HCT116 (cell line): ENCODE results near the gene HOXC12. TPM values are rescaled to one million over a fixed set of nuclear protein-coding genes. Genes with fewer than 3 reads are reported as not detected.

Experiments used
- ATAC-seq: fragments of 200-7000 bp; cut with Tn5 transposase; 2 replicates; pipeline ENCODE4 v1.9.1; 2020; ENCODE audit warnings: mild to moderate bottlenecking, moderate library complexity
- BruUV-seq: library from RNA; stranded (reverse); fragments of 400-500 nt; replicated peaks from 2 replicates; lab custom pipeline; 2021; lab: Mats Ljungman, UMichigan
- CTCF ChIA-PET: fragments of 300-600 bp; sonication (Branson Sonifier 250); formaldehyde crosslinking; loops from one replicate; lab custom pipeline; 2021; ENCODE audit warnings: antibody characterized with exemption; lab: Charles Lee
- POLR2A ChIA-PET: fragments of 300-600, 350-600 bp; sonication (Branson Sonifier 250); formaldehyde crosslinking; loops from one replicate; lab custom pipeline; 2021; ENCODE audit warnings: antibody characterized with exemption; lab: Charles Lee
- RAD21 ChIA-PET, 2 experiments: fragments of 300-600 bp; sonication (Branson Sonifier 250); formaldehyde crosslinking; loops; one replicate each; lab custom pipeline; 2023; ENCODE audit warnings: low total read pairs in 2 of 2; ENCODE audit not compliant: uncharacterized antibody in 2 of 2, unreplicated experiment in 2 of 2, low non-redundant PET in 1 of 2; lab: Charles Lee
- DNase-seq: peaks from one replicate; pipeline ENCODE4 v3.0.0-alpha.2; 2010; ENCODE audit warnings: low read depth, low spot score
- H2AFZ ChIP-seq: fragments of 200-600 bp; shearing (Covaris generic), sonication (generic); 2 replicates; pipeline ENCODE4 v1.6.1; 2017; ENCODE audit warnings: low read depth, mixed run types, mixed read lengths, antibody characterized with exemption, low read length; ENCODE audit not compliant: poor library complexity, severe bottlenecking
- H3K27ac ChIP-seq: 2 replicates; pipeline ENCODE4 v1.5.1; 2012; ENCODE audit warnings: low read depth, low read length
- H3K27me3 ChIP-seq: fragments of 200-600 bp; sonication (generic); 2 replicates; pipeline ENCODE4 v1.6.1; 2016; ENCODE audit warnings: mixed run types, low read length, mixed read lengths; ENCODE audit not compliant: insufficient read depth
- H3K36me3 ChIP-seq, 2 experiments: fragments of 200-500 bp in 1 of 2; fragments of 200-600 bp in 1 of 2; sonication (Bioruptor generic) in 1 of 2; sonication (generic) in 1 of 2; 2 replicates each; pipeline versions ENCODE4 v1.5.1 to v1.6.1; 2014 to 2016; ENCODE audit warnings: low read length in 2 of 2, inconsistent platforms in 1 of 2, mixed read lengths in 1 of 2, mixed run types in 1 of 2; ENCODE audit not compliant: insufficient read depth in 2 of 2, control insufficient read depth in 1 of 2
- H3K4me1 ChIP-seq, 2 experiments: fragments of 200-600 bp in 1 of 2; sonication (generic) in 1 of 2; 2 replicates each; pipeline versions ENCODE4 v1.5.1 to v1.6.1; 2012 to 2017; ENCODE audit warnings: low read length in 2 of 2, inconsistent platforms in 1 of 2, mild to moderate bottlenecking in 1 of 2, mixed read lengths in 1 of 2, mixed run types in 1 of 2, moderate library complexity in 1 of 2; ENCODE audit not compliant: insufficient read depth in 2 of 2, control insufficient read depth in 1 of 2
- H3K4me2 ChIP-seq: fragments of 200-600 bp; sonication (generic); 2 replicates; pipeline ENCODE4 v1.6.1; 2017; ENCODE audit warnings: mixed run types, low read length, mixed read lengths
- H3K4me3 ChIP-seq, 2 experiments: fragments of 200-600 bp in 1 of 2; sonication (generic) in 1 of 2; replicated peaks in 1 of 2; 2 replicates each; pipeline ENCODE4 v1.5.1; 2011 to 2016; ENCODE audit warnings: low read length in 2 of 2, control low read depth in 1 of 2, low read depth in 1 of 2, mild to moderate bottlenecking in 1 of 2, mixed read lengths in 1 of 2, mixed run types in 1 of 2
- H3K79me2 ChIP-seq: fragments of 200-600 bp; sonication (generic); 2 replicates; pipeline ENCODE4 v1.6.1; 2017; ENCODE audit warnings: mild to moderate bottlenecking, mixed run types, low read length, moderate library complexity, mixed read lengths; ENCODE audit not compliant: insufficient read depth
- H3K9ac ChIP-seq: fragments of 200-600 bp; sonication (generic); 2 replicates; pipeline ENCODE4 v1.6.1; 2016; ENCODE audit warnings: low read length, mixed read lengths
- H3K9me2 ChIP-seq: fragments of 200-600 bp; sonication (generic), shearing (Covaris generic); 2 replicates; pipeline ENCODE4 v1.6.1; 2017; ENCODE audit warnings: mixed run types, mild to moderate bottlenecking, moderate library complexity; ENCODE audit not compliant: insufficient read depth
- H3K9me3 ChIP-seq, 2 experiments: fragments of 200-500 bp in 1 of 2; fragments of 200-600 bp in 1 of 2; sonication (Bioruptor generic) in 1 of 2; sonication (generic) in 1 of 2; 2 replicates each; pipeline ENCODE4 v1.6.1; 2014 to 2017; ENCODE audit warnings: low read length in 2 of 2, mixed read lengths in 2 of 2, inconsistent platforms in 1 of 2, low read depth in 1 of 2, mild to moderate bottlenecking in 1 of 2, mixed run types in 1 of 2, moderate library complexity in 1 of 2; ENCODE audit not compliant: control insufficient read depth in 1 of 2, insufficient read depth in 1 of 2
- H4K20me1 ChIP-seq: fragments of 200-600 bp; sonication (generic), shearing (Covaris generic); 2 replicates; pipeline ENCODE4 v1.6.1; 2017; ENCODE audit warnings: mixed run types, mild to moderate bottlenecking, moderate library complexity; ENCODE audit not compliant: insufficient read depth
- CBX3 ChIP-seq: IDR thresholded peaks from 2 replicates; pipeline ENCODE4 v1.6.1; 2012; ENCODE audit warnings: low read depth
- CEBPB ChIP-seq: IDR thresholded peaks from 2 replicates; pipeline ENCODE4 v1.6.1; 2012; ENCODE audit warnings: low read depth
- EGR1 ChIP-seq: IDR thresholded peaks from 2 replicates; pipeline ENCODE4 v1.6.1; 2012; ENCODE audit warnings: low read depth
- FOSL1 ChIP-seq: IDR thresholded peaks from 2 replicates; pipeline ENCODE4 v1.6.1; 2012; ENCODE audit warnings: low read depth
- JUND ChIP-seq: IDR thresholded peaks from 2 replicates; pipeline ENCODE4 v1.6.1; 2012
- RAD21 ChIP-seq: IDR thresholded peaks from 2 replicates; pipeline ENCODE4 v1.6.1; 2012; ENCODE audit warnings: low read depth, mild to moderate bottlenecking
- SP1 ChIP-seq: IDR thresholded peaks from 2 replicates; pipeline ENCODE4 v1.6.1; 2012; ENCODE audit warnings: low read depth
- TCF7L2 ChIP-seq: IDR thresholded peaks from 2 replicates; pipeline ENCODE4 v1.7.0; 2011; ENCODE audit warnings: borderline replicate concordance, inconsistent platforms; ENCODE audit not compliant: insufficient read depth, insufficient read length; ENCODE audit errors: extremely low read depth
- intact Hi-C: fragments of 100-400 bp; cut with micrococcal nuclease; formaldehyde crosslinking; loops from 2 replicates; pipeline ENCODE4 v1.10.0; 2022
- total RNA-seq: library from RNA; stranded (reverse); gene quantifications from one replicate; pipeline ENCODE4 v1.2.1, GENCODE V29; 2021; ENCODE audit not compliant: unreplicated experiment
- TF ChIP-seq, protein P1 (sequence below): IDR thresholded peaks from 2 replicates; pipeline ENCODE4 v1.6.1; 2012; ENCODE audit warnings: low read depth
- TF ChIP-seq, protein P2 (sequence below): IDR thresholded peaks from 2 replicates; pipeline ENCODE4 v1.6.1; 2012

The HOXC12 gene
- total RNA-seq, 1 experiment from 2014 or later, result not detected

DNA sequence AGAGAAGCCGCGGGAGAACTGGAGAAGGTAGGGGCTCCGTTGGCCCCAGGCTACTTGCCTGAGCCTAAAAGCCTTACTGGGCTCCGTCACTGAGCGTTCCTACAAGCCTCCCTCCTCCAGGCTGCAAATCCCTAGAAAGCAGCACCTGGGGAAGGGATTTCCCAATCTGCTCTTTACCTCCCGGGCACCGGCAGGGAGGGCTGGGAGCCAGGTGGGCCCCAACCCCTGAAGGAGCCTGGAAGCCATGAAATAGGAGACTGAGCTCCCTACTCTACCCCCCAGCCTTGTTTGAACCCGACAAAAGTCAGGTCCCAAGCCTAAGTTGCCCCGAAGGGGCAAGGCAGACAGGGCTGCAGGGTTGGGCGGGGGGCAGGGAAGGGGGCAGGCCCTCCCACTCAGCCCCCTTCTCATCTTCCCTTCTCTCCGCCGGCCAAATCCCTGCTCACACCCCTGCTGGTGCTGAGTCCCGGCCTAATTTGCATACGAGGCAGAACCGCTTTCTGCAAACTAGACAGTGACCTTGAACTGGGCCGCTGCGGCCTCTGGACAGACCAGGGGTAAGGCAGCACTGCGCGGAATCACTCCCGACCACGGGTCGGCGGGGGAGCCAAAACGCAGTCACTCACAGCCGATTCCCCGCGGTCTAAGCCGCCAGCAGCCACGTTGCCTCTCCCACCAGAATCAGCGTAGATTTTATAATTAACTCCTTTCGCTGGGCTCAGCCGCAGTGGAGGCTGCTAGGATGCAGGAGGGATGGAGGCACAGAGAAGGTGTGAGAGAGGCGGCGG, 3.7 kb upstream of the HOXC12 start:
- DNase-seq, result no peak
- ChIA-PET RAD21 (interaction anchor here in 1 of 2 experiments (0.6 kb wide), 1 partner anchor 87 kb away, joined by 3 read pairs; no protein-coding TSS in a partner anchor), CTCF (interaction anchor here (0.8 kb wide), 1 partner anchor 158 kb away, joined by 3 read pairs; no protein-coding TSS in a partner anchor), POLR2A (no interaction called here)
- Histone ChIP-seq H4K20me1 (no peaks in the 10 kb centered on the region), H3K27ac (no peak overlapping the region), H3K9ac (no peak overlapping the region), H3K4me3 (no peak overlapping the region), H3K79me2 (no peaks in the 10 kb centered on the region), H3K36me3 (no peaks in the 10 kb centered on the region), H3K4me1 (peaks cover 12 to 15% of the 10 kb centered on the region in 2 experiments), H3K27me3 (no peaks in the 10 kb centered on the region), H3K4me2 (no peak overlapping the region), H3K9me2 (no peaks in the 10 kb centered on the region), H2AFZ (no peak overlapping the region), H3K9me3 (no peaks in the 10 kb centered on the region)
- intact Hi-C loops, result loop anchor here (1.0 kb wide), 1 partner anchor 158 kb away; no protein-coding TSS in a partner anchor
- ATAC-seq, result no peak
- TF ChIP-seq RAD21, result no peak
- TF ChIP-seq TCF7L2, result no peak
- no peak for TF ChIP-seq CEBPB
- no peak for TF ChIP-seq CBX3
- no peak for TF ChIP-seq JUND
- TF ChIP-seq EGR1, result no peak
- no peak for TF ChIP-seq SP1
- no peak for TF ChIP-seq FOSL1
- TF ChIP-seq, protein P1, sequence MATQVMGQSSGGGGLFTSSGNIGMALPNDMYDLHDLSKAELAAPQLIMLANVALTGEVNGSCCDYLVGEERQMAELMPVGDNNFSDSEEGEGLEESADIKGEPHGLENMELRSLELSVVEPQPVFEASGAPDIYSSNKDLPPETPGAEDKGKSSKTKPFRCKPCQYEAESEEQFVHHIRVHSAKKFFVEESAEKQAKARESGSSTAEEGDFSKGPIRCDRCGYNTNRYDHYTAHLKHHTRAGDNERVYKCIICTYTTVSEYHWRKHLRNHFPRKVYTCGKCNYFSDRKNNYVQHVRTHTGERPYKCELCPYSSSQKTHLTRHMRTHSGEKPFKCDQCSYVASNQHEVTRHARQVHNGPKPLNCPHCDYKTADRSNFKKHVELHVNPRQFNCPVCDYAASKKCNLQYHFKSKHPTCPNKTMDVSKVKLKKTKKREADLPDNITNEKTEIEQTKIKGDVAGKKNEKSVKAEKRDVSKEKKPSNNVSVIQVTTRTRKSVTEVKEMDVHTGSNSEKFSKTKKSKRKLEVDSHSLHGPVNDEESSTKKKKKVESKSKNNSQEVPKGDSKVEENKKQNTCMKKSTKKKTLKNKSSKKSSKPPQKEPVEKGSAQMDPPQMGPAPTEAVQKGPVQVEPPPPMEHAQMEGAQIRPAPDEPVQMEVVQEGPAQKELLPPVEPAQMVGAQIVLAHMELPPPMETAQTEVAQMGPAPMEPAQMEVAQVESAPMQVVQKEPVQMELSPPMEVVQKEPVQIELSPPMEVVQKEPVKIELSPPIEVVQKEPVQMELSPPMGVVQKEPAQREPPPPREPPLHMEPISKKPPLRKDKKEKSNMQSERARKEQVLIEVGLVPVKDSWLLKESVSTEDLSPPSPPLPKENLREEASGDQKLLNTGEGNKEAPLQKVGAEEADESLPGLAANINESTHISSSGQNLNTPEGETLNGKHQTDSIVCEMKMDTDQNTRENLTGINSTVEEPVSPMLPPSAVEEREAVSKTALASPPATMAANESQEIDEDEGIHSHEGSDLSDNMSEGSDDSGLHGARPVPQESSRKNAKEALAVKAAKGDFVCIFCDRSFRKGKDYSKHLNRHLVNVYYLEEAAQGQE, result no peak
- TF ChIP-seq, protein P2, sequence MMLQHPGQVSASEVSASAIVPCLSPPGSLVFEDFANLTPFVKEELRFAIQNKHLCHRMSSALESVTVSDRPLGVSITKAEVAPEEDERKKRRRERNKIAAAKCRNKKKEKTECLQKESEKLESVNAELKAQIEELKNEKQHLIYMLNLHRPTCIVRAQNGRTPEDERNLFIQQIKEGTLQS, result no peak
- no TSS peak for BruUV-seq
